C4-2B (cell line): ENCODE results near the gene GALNT17.
"Not testable (repeated sequence)": the region's sequence is repeated elsewhere in the genome, so short reads cannot be mapped to it uniquely, and the experiment has no call there.

Experiments used
- H3K27ac ChIP-seq: fragments of 450-650 bp; 2 replicates; pipeline ENCODE4 v1.5.1; 2017
- ZFX ChIP-seq: fragments of 450-650 bp; IDR thresholded peaks from 2 replicates; pipeline ENCODE4 v1.6.1; 2017
- TF ChIP-seq, protein P1 (sequence below): fragments of 450-650 bp; conservative IDR thresholded peaks from 2 replicates; pipeline ENCODE4 v1.5.1; 2017; ENCODE audit warnings: mild to moderate bottlenecking

The GALNT17 gene

DNA sequence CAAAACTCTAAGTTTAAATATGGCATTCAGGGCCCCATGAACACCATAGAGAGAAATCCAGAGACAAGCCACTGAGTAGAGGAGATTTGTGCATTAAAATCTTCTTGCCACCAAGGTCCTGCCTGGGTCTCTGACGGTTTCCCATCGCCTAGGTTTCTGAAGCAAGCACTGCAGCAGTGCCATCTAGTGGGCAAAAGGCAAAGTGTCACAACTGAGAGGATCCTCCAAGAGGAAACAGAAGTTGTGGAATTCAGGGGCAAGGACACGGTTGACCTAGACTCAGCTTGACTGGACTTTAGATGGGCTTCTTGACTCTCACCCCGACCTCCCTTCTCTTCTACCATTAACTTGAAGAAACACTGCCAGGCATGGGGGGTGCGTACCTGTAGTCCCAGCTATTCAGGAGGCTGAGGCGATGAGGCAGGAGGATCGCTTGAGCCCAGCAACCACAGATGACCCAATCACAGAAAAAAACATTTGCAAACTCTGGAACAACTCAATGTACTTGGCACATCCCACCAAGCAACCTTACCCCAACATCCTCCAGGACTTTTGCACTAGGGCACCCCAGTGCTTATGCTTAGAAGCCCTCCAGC lies 604.1 kb downstream of the GALNT17 start:
- TF ChIP-seq, protein P1, sequence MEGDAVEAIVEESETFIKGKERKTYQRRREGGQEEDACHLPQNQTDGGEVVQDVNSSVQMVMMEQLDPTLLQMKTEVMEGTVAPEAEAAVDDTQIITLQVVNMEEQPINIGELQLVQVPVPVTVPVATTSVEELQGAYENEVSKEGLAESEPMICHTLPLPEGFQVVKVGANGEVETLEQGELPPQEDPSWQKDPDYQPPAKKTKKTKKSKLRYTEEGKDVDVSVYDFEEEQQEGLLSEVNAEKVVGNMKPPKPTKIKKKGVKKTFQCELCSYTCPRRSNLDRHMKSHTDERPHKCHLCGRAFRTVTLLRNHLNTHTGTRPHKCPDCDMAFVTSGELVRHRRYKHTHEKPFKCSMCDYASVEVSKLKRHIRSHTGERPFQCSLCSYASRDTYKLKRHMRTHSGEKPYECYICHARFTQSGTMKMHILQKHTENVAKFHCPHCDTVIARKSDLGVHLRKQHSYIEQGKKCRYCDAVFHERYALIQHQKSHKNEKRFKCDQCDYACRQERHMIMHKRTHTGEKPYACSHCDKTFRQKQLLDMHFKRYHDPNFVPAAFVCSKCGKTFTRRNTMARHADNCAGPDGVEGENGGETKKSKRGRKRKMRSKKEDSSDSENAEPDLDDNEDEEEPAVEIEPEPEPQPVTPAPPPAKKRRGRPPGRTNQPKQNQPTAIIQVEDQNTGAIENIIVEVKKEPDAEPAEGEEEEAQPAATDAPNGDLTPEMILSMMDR: peak; percentile 91
- TF ChIP-seq ZFX: no peak
- H3K27ac ChIP-seq: no peak overlapping the region

DNA sequence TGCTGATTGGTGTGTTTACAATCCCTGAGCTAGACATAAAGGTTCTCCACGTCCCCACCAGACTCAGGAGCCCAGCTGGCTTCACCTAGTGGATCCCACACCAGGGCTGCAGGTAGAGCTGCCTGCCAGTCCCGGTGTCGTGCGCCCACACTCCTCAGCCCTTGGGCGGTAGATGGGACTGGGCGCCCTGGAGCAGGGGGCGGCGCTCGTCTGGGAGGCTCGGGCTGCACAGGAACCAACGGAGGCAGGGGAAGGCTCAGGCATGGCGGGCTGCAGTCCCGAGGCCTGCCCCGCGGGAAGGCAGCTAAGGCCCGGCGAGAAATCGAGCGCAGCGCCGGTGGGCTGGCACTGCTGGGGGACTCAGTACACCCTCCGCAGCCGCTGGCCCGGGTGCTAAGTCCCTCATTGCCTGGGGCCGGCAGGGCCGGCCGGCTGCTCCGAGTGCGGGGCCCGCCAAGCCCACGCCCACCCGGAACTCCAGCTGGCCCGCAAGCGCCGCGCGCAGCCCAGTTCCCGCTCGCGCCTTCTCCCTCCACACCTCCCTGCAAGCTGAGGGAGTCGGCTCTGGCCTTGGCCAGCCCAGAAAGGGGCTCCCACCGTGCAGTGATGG lies 606.1 kb downstream of the GALNT17 start:
- not testable (repeated sequence) for H3K27ac ChIP-seq

- H3K27ac ChIP-seq: no peak overlapping the region
- no peak for TF ChIP-seq ZFX
- TF ChIP-seq, protein P1: no peak
Observed at GRCh38 chr7:71739520-71740173, 607.7 kb downstream of the GALNT17 start.

GRCh38 chr7:71740174-71740560 lies 608.2 kb downstream of the GALNT17 start:
- no peak overlapping the region for H3K27ac ChIP-seq
- TF ChIP-seq, protein P1: no peak
- no peak for TF ChIP-seq ZFX

- TF ChIP-seq, protein P1: no peak
- no peak for TF ChIP-seq ZFX
- no peak overlapping the region for H3K27ac ChIP-seq
Observed at GRCh38 chr7:71746006-71746405, 614.1 kb downstream of the GALNT17 start.

- TF ChIP-seq, protein P1: no peak
- TF ChIP-seq ZFX: no peak
- H3K27ac ChIP-seq: no peak overlapping the region
Observed at GRCh38 chr7:71750290-71750689, 618.3 kb downstream of the GALNT17 start.

DNA sequence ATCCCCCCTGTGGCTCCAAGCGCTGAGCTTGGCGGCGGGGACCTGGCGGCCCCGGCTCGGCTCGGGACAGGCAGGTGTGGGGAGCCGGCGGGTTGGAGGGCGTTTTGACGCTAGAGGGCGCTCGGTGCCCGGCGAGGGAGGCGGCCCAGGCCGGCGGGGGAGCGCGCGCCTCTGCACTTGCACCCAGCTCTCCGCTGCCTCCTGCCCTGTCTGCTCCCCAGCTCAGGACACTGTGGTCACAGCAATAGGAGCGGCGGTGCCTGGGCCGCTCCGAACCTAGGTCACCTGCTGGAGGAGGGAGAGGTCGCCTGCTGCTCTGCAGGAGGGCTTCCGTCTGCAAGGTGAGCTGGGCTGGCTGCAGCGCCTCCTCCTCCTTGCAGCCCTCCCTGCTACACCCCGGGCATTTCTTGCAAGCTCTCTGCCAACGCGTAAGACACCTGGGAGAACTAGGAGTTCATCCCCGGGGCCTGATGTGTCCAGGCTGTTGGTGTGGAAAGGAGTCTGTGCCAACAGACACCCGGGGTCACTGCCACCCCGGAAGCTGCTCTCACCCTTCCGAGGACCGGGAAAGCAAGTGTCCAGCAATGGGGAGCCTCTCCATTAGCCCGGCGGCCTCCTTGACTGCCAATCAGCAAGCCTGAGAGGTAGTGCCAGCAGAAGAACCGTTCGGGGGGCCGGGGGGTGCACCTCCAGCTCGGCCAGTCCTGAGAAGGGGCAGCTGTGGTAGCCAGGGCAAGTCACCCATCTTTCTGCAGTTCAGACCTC lies 620.4 kb downstream of the GALNT17 start:
- no peak overlapping the region for H3K27ac ChIP-seq
- TF ChIP-seq, protein P1: peak; percentile 96
- TF ChIP-seq ZFX: no peak
